HG03432 (cell line): ENCODE results near the gene MXD1.

Experiments
- ATAC-seq: cut with Tn5 transposase; IDR thresholded peaks from one replicate; pipeline ENCODE4 v1.9.1; 2021; ENCODE audit warnings: mild to moderate bottlenecking, moderate library complexity; ENCODE audit not compliant: unreplicated experiment

MXD1 gene

DNA sequence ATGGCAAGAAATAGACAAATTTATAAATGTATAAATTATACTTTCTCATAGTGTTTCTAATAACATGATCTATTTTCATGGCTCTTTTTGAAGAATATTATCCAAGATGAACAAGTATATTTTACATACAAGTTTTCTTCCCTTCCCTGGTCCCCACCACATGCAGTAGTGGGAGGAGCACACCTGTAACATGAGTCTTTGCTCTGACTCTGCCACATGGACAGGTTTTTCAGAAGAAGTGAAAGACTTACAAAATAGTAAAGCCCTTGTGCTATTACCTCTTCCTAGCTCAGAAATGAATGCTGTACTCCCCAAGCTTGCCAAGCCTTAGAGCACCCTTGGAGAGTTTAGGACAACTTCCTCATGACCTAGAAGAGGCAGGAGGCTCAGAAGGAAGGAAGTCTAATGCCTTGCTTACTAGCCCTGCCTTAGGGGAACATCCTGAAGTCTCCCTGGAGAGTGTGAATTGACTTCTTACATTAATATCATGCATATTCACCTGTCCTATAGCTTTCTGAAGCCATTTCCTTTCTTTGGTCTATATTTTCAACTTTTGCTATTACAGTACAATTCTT is 18.4 kb downstream of the MXD1 start:
- no peak for ATAC-seq

DNA sequence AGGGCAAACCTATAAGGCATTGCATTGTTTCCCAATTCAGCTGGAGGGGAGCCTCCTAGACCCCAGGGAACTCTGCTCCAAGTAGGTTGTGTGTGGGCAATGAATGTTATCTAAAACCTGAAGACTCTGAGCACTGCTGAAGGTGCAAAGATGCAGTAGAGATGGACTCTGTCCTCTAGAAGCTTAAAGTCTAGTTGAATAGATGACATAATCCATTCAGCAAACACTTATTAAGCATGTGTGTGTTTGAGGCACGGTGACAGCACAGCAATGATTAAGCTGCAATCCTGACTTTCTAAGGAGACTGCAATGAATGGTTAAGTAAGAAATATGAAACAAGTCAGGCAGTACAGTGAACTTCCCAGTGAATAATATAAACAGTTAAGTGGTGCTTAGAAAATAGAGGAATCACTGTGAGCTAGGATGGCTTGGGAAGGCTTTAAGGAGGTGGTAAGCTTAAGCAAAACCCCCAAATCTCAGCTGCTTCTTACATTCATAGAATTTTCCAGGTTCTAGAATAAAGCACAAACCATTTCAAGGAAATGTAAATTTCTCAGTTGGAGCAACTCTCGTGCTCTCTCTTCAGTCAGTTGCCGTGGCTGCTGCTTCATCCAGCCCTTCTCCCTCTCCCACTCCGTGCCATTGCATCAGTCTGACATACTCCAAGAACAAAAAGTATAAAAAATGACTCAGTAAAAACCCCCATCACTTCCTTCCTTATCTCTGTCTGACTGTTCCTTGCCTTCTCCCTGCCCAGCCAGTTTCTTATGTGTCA is 19.1 kb downstream of the MXD1 start:
- ATAC-seq, result no peak

DNA sequence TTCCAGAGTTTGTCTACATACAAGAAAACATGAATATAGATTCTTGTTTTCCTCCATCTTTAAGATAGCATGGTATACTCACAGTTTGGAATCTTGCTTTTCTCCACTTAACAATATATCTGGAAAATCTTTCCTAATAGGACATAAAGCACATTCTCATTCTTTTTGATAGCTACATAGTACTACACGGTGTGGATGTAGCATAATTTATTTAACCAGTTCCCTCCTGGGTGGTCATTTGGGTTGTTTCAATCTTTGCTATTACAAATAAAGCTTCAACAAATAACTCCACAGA is 19.7 kb downstream of the MXD1 start:
- no peak for ATAC-seq

DNA sequence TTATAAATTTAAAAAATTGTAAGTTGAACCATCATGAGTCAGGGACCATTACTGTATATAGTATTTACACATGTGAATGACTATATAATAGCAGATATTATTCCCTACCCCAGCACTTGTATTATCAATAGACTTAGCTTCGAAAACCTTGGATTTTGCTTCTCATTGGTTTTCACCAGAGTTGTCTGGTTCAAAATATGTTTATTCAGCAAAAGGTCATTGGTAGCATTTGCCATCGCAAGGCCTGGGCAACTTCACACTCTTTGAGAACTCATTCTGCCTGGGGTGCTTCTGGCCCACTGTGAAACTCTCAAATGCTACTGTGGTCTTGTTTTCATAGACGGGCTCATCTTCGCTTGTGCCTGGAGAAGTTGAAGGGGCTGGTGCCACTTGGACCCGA is 20.1 kb downstream of the MXD1 start:
- ATAC-seq, result no peak

DNA sequence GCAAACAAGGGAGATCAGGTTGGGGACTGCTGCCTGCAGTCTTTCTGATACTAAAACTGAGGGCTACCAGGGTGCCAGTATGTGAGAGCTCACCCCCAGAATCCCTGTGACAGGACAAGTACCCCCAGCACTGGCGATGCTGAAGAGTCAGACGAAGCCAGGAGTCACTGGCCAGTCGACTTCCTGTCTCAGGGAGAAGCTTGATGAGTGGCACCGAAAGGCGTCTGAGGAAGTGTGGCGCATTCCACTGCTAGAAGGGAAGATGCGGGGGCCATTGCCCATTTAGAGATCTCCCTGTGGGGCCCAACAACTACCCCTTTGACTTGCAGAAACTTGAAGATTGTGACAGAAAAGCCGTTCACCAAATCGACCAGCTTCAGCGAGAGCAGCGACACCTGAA is 22.0 kb downstream of the MXD1 start:
- ATAC-seq, result no peak

DNA sequence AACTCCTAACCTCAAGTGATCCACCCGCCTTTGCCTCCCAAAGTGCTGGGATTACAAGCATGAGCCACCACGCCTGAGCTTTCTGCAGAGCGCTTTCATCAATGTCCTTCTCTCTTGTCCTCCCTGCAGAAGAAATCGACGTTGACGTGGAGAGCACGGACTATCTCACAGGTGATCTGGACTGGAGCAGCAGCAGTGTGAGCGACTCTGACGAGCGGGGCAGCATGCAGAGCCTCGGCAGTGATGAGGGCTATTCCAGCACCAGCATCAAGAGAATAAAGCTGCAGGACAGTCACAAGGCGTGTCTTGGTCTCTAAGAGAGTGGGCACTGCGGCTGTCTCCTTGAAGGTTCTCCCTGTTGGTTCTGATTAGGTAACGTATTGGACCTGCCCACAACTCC is 23.1 kb downstream of the MXD1 start:
- ATAC-seq, result no peak

DNA sequence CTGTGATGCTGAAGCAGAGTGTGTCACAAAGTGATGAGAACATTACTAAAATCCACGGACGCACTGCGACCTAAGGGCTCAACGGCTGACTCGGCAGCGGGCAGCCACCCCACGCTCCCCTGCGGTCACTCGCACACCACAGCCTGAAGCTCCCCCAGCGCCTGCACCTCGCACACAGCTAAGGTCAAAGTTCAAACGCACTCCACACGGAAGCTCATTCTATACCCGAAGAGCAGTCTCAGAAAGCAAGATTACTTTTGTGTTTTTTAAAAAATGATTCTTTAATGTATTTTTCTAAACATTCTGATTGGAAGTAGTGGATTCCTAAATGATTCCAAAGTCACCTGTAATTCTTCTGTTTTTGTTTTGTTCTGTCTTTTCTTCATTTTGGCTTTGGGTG is 24.8 kb downstream of the MXD1 start:
- ATAC-seq, result no peak

DNA sequence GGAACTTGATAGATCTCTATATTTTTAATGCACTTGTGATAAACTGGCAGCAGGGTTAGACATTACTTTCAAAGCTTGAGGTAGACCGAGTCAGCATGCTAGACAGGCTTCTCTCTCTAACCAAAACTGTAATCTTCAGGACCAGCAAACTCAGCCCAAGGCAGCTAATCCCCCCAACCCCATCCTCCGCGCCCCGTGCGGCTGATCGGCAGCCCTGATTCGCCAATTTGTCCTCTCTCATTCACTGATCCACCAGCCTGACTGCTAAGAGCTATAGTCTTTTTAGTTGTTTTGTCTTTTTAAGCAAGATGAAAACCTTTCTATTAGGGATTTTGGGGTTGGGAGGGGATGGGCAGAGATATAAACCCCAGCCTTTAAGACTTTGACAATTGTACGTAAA is 25.8 kb downstream of the MXD1 start:
- no peak for ATAC-seq

DNA sequence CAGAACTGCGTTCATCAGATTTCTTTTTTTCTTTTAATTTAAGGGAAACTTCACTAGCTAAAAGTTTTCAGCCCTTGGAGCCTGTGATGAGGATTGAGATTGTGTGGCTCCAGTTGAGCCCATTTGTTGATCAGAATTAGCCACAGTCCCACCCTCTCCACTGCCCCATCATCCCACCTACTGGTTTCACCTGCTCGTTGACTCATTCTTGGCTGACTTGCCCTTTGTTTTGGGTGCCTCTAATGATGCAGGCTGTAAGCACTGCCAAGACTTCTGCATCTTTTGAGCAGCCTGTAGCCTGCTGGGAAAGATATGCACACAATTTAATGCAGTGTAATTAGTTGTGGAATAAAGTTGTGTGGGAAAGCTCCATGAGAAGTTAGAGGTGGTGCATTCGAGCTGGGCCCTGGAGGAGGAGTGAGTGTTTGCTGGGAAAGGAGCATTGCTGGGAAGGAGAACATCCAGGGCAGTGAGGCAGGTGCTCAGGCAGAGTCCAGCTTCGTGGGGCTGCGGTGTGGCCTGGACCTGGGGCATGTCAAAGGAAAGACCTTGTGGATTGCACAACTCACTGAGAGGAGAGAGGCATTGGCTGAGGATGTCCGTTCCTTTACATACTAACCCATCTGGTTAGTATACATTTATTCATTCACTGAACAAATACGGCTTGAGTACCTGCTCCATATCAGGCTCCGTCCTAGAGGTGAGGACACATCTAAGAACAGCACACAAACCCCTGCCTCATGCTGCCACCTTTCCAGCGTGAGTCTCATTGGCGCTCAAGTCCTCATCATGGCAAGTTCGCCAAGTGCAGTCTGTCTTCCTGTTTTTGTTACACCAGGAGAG is 28.3 kb downstream of the MXD1 start:
- no peak for ATAC-seq

DNA sequence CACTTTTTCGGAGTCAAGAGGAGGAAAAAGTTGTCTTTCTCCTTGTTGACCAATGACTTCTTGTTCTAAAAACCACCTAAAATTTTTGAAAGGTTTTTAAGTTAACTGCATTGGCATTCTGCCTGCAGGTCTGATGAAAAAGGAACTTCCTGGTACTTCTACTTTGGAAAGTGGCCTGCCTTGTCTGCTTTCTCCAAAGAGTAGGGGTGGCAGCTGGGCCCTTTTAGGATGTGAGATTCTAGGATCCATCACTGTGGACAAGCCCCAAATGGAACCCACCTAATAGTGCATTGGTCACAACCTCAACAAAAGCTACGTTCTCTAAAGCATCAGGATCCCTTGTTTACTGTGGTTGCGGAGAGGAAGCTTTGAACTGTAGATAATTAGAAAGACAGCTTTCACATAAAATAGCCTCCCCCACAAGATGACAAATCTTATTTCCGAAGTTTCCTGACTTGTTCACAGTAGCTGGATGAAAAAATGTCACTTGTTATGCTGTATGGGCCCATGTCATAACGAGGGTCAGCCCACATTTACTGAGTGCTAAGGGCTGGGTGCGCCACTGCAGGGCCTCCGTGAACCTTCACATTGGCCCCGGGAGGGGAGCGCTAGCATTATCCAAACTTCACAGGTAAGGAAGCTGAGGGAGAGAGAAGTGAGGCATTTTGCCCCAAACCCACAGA is 29.1 kb downstream of the MXD1 start:
- ATAC-seq, result no peak

DNA sequence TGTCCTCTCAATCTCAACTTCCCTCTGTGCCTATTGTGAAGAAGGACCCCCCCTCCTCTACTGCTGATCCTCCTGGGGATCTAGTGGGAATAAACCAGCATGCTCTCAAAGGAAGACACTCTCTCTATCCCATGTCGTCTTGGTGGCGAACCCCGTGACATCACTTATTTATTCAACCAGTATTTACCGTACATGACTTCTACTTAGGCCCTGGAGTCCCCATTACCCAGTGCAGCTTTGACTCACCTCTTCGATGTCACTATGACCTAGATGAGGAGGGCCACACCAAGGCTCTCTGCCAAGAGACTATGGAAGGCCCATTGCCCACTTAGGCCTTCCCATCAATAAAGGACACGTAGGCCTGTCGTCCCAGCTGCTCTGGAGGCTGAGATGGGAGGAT is 29.8 kb downstream of the MXD1 start:
- ATAC-seq, result no peak

DNA sequence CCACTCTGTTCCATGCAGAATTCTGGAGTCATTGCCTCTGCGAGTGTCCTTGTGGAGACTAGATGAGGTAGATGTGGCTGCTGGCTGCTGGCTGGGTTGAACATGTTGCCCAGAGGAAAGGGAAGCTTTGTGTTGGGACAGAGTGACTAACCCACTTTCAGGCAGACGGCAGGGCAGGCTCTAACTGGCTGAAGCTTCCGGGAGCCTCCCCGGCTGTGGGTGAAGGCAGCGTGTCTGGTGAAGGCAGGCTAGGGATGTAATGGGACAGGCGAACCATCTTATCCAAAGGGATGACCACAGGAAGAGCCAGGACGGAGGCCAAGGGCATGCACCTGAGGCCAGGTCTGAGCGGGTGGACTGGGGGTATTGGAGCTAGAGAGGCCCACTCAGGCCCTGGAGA is 30.5 kb downstream of the MXD1 start:
- no peak for ATAC-seq

DNA sequence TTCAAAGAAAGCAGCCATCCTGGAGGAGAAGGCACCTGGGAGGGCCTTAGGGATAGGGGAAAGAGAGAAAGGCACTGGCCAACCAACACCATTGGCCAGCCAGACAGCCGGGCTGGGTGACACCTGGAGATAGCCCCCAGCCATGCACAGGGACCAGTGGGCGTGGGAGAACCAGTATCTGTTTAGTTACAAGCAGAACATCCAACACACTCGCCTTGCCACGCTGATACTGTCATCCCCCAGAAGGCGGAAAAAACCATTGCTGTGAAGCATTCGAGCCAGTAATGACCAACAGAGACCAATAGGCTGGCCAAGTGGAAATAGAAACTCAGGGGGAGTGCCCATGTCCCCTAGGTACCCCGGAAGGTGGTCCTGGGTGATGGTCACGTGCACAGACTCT is 31.0 kb downstream of the MXD1 start:
- no peak for ATAC-seq

DNA sequence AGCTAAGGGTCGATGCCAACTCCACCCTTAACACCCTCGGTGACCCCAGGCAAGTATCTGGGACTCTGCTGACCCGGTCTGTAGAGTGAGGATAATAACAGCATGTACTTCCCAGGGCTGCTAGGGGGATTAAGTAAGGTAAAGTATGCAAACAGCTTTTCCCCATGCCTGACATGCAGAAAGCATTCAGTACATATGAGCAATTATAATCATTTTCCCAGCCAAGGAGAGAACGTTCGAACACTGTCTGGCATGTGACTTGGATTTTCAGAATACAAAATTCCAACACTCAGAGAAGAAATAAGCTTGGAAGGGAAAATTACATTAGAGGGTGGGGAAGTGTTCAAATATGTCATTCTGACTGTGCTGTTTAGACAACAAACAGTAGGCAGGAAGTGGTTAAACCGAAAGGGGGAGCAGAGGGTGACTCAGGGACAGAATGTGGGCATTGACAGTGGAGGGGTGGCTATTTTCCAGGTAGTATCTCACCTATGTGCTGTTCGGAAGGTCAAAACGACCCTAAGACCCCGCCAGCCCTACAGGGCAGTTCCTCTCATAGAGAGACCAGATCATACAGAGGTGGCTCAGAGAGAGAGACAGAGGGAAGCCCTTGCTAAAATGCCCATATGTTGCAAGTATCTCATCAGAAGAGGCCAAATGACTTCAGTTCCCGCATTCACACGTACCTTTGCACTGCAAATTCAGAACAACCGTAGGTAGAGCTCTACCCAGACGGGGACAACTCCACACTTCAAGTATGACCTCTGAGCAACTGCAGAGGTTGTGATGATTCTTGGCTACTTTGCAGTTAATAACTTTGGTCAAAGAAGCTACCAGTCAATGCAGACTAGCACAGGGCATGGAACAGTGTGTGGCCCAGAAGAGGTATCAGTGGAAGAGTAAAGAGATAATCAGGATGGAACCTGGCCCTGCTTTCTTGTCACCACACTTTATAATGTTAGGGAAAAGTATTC is 31.7 kb downstream of the MXD1 start:
- ATAC-seq, result peak; percentile 88

DNA sequence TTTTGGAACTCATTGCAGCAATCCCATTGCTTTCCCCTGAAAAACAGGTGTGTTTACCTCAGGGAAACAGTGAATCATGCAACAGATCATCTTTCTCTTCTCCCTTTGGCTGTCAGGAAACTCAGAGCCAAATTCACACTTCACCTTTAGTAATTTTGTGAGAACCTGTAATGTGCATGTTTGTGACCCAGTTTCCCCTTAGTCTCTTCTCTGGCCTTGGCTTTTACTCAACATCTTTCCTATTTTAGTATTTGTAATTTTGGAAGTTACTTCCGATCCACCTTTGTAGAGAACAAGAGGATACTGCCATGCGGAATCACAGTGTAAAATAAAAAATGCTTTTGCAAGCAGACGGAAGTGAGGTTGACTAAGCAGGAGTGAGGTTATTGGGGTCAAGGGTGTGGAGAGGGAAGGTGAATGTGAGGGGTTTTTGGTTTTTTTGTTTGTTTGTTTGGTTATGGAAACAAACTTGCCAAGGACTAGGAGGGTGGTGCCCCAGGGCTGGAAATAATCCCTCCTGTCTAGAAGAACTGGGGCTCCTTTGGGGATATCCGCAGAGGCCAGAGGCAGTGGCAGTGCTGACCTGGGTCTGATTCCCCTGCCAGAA is 32.5 kb downstream of the MXD1 start:
- no peak for ATAC-seq

DNA sequence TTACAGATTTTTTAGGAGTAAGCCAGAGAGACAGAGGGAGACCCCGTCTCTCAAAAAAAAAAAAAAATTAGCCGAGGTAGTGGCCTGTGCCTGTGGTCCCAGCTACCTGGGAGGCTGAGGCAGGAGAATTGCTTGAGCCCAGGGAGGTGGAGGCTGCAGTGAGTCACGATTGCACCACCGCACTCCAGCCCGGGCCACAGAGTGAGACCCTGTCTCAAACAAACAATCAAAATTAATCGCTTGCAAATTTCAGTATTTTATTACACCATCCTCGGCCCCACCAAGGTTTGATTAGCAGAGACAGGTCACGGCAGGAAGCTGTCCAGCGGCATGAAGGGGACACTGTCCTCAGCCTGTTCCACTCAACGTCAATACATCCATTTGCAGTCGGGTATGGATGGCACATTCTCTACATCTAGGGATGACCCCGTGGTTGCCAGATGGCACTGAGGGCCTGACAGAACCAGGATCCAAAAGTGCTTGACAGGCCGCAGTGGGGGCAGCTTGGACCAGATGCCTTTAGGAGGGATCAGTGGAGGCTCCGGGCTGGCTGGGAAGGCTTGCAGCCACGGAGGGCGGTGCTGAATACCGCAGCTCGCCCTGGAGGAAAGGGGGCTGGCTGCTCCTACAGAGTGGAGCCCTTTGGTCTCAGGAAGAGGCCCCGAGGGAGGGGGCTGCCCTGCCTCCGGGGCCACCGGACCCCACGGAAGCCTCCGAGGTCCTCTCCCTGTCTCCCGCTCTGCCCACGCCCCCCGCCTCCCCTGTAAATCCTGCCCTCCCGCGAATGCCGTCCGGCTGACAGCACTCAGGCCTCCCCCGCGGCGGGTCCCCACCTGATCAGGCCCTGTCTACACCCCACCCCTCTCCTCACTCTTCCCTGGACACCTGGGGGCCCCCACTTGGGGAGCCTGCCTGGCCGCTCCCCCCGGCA is 33.4 kb downstream of the MXD1 start:
- no peak for ATAC-seq

DNA sequence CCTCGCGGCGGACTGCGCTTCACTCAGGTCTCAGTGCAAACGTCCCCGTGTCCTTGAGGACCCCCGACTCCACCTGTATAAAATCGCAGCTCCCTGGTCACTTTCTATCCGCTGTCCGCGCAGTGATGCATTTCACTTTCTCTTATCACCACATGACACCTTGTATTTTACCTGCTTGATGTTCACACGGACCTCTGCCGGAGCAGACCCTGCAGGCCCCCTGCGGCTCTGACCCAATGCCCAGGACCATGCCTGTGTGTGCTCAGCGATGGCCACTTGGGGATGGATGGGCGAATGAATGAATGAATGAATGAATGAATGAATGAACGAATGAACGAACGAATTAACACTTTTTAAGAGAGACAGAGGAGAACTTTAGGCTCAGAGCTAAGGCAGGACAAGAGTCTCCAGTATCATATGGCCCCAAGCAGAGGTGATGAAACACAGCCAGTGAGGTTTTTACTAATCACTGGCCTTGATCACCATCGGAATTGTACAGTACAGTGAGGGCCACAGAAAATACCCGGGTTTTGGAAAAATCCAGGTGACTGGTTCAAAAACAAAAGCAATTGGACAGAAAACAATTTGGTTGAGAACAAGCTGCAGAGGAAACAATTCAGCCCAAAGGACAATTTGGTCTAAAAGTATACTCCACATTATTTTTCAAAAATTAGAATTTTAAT is 34.2 kb downstream of the MXD1 start:
- ATAC-seq, result no peak

DNA sequence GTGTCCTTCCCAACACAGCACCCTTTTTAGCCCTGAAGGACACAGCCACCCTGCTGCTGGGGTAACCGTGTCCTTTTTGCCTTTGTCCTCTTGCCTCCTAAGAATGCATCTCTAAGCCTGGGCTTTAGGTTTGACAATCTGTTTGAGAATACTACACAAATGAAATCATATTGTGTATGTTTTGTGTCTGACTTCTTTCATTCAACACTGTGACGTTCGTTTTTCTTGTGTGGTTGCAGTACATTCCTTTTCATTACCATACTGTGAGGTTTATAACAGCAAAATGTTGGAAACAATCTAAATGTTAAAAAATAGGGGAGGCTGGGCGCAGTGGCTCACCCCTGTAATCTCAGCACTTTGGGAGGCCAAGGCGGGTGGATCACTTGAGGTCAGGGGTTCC is 35.3 kb downstream of the MXD1 start:
- ATAC-seq, result no peak
